Vagina (tissue), 2 donors: ENCODE measurements around the gene COG6. TPM values are rescaled to one million over a fixed set of nuclear protein-coding genes. Genes with fewer than 3 reads are reported as not detected.

Source experiments
- DNase-seq, 2 donors: peaks; one replicate each; pipeline ENCODE4 v3.0.0-alpha.2; 2017; ENCODE audit errors: extremely low spot score in 2 of 2
- H3K27ac ChIP-seq: fragments of 200-600 bp; sonication (generic); one replicate; pipeline ENCODE4 v1.5.1; 2019
- H3K27me3 ChIP-seq: fragments of 200-600 bp; sonication (generic); one replicate; pipeline ENCODE4 v1.5.1; 2019
- H3K36me3 ChIP-seq, 2 donors: fragments of 200-600 bp; sonication (generic); one replicate each; pipeline ENCODE4 v1.5.1; 2017 to 2019
- H3K4me1 ChIP-seq: fragments of 200-600 bp; sonication (generic); one replicate; pipeline ENCODE4 v1.5.1; 2019
- H3K4me3 ChIP-seq, 2 donors: fragments of 200-600 bp; sonication (generic); 1 replicate in 1 of 2; 2 replicates in 1 of 2; pipeline ENCODE4 v1.5.1; 2016 to 2019
- H3K9me3 ChIP-seq: fragments of 200-600 bp; sonication (generic); one replicate; pipeline ENCODE4 v1.5.1; 2019
- CTCF ChIP-seq, 3 experiments: fragments of 450-650 bp in 2 of 3; fragments of 200-600 bp in 1 of 3; sonication (generic) in 1 of 3; IDR thresholded peaks; one replicate each; pipeline ENCODE4 v1.5.1; 2017 to 2019; ENCODE audit warnings: antibody characterized with exemption in 3 of 3, mild to moderate bottlenecking in 2 of 3, moderate library complexity in 2 of 3
- POLR2A ChIP-seq, 2 donors: fragments of 450-650 bp; IDR thresholded peaks; one replicate each; pipeline ENCODE4 v1.6.1; 2017; ENCODE audit warnings: antibody characterized with exemption in 2 of 2, mild to moderate bottlenecking in 2 of 2, moderate library complexity in 2 of 2
- POLR2AphosphoS5 ChIP-seq, 2 donors: sonication (generic); formaldehyde crosslinking; IDR thresholded peaks; one replicate each; pipeline ENCODE4 v1.9.0; 2017; ENCODE audit warnings: antibody characterized with exemption in 2 of 2, mild to moderate bottlenecking in 2 of 2, low read depth in 1 of 2; ENCODE audit not compliant: insufficient read depth in 1 of 2
- intact Hi-C: fragments of 100-400 bp; cut with DNase I; formaldehyde crosslinking; loops from one replicate; pipeline ENCODE4 v1.15.1; 2023
- total RNA-seq: library from RNA; depleted of rRNA; stranded (reverse); fragments of >200 nt; gene quantifications from one replicate; pipeline ENCODE4 v1.2.3, GENCODE V29; 2016

COG6 gene
- total RNA-seq, 1 donor from 2014 or later = 15.2 TPM

- no peak for TF ChIP-seq POLR2AphosphoS5 (IDR thresholded peaks at IDR 0.05; ENCODE audit: insufficient read depth in 1 of 2, low read depth in 1 of 2)
- no peak for TF ChIP-seq CTCF (IDR thresholded peaks at IDR 0.05)
- no peak for TF ChIP-seq POLR2A (IDR thresholded peaks at IDR 0.05)
- Histone ChIP-seq H3K4me1 (no peaks in the 10 kb centered on the region), H3K9me3 (no peaks in the 10 kb centered on the region), H3K27ac (no peak overlapping the region), H3K4me3 (no peak overlapping the region), H3K27me3 (no peaks in the 10 kb centered on the region), H3K36me3 (peaks cover 0 to 6% of the 10 kb centered on the region in 2 donors)
- intact Hi-C loops = no loop called here
- no peak for DNase-seq
Observed at GRCh38 chr13:39692660-39693438, 37.4 kb downstream of the COG6 start.

GRCh38 chr13:39699274-39699673 lies 43.8 kb downstream of the COG6 start:
- peaks cover 0 to 6% of the 10 kb centered on the region in 2 donors for H3K36me3 ChIP-seq
- no peaks in the 10 kb centered on the region for H3K27me3 ChIP-seq
- no peaks in the 10 kb centered on the region for H3K4me1 ChIP-seq
- DNase-seq = no peak
- TF ChIP-seq POLR2AphosphoS5 (IDR thresholded peaks at IDR 0.05; ENCODE audit: insufficient read depth in 1 of 2, low read depth in 1 of 2) (no peak), POLR2A (IDR thresholded peaks at IDR 0.05) (no peak), CTCF (IDR thresholded peaks at IDR 0.05) (no peak)
- intact Hi-C loops = no loop called here
- no peaks in the 10 kb centered on the region for H3K9me3 ChIP-seq
- no peak overlapping the region for H3K27ac ChIP-seq
- no peak overlapping the region for H3K4me3 ChIP-seq

GRCh38 chr13:39712626-39713025 lies 57.2 kb downstream of the COG6 start:
- no peak for DNase-seq
- TF ChIP-seq CTCF (IDR thresholded peaks at IDR 0.05) (no peak), POLR2AphosphoS5 (IDR thresholded peaks at IDR 0.05; ENCODE audit: insufficient read depth in 1 of 2, low read depth in 1 of 2) (no peak), POLR2A (IDR thresholded peaks at IDR 0.05) (no peak)
- intact Hi-C loops = no loop called here

GRCh38 chr13:39729156-39729555 lies 73.7 kb downstream of the COG6 start:
- intact Hi-C loops = no loop called here
- Histone ChIP-seq H3K27me3 (no peaks in the 10 kb centered on the region), H3K4me1 (no peaks in the 10 kb centered on the region), H3K9me3 (no peaks in the 10 kb centered on the region), H3K4me3 (no peak overlapping the region), H3K36me3 (peaks cover 0 to 10% of the 10 kb centered on the region in 2 donors), H3K27ac (no peak overlapping the region)
- TF ChIP-seq POLR2AphosphoS5 (IDR thresholded peaks at IDR 0.05; ENCODE audit: insufficient read depth in 1 of 2, low read depth in 1 of 2) (no peak), POLR2A (IDR thresholded peaks at IDR 0.05) (no peak), CTCF (IDR thresholded peaks at IDR 0.05) (no peak)
- DNase-seq = no peak

More at GRCh38 chr13:39712626-39713025, 57.2 kb downstream of the COG6 start:
- H3K36me3 ChIP-seq = peaks cover 0 to 6% of the 10 kb centered on the region in 2 donors
- H3K9me3 ChIP-seq = no peaks in the 10 kb centered on the region
- no peaks in the 10 kb centered on the region for H3K27me3 ChIP-seq
- no peak overlapping the region for H3K27ac ChIP-seq
- H3K4me3 ChIP-seq = no peak overlapping the region
- no peaks in the 10 kb centered on the region for H3K4me1 ChIP-seq

- no peak overlapping the region for H3K27ac ChIP-seq
- TF ChIP-seq POLR2A (IDR thresholded peaks at IDR 0.05) (no peak), CTCF (IDR thresholded peaks at IDR 0.05) (no peak), POLR2AphosphoS5 (IDR thresholded peaks at IDR 0.05; ENCODE audit: insufficient read depth in 1 of 2, low read depth in 1 of 2) (no peak)
- no peaks in the 10 kb centered on the region for H3K27me3 ChIP-seq
- no peak for DNase-seq
- no peak overlapping the region for H3K4me3 ChIP-seq
- no peaks in the 10 kb centered on the region for H3K4me1 ChIP-seq
- H3K36me3 ChIP-seq = peaks cover 0 to 18% of the 10 kb centered on the region in 2 donors
- no peaks in the 10 kb centered on the region for H3K9me3 ChIP-seq
- intact Hi-C loops = no loop called here
Observed at GRCh38 chr13:39734952-39735351, 79.5 kb downstream of the COG6 start.
